ENCODE measurements around the gene HUWE1.

HUWE1 gene

DNA sequence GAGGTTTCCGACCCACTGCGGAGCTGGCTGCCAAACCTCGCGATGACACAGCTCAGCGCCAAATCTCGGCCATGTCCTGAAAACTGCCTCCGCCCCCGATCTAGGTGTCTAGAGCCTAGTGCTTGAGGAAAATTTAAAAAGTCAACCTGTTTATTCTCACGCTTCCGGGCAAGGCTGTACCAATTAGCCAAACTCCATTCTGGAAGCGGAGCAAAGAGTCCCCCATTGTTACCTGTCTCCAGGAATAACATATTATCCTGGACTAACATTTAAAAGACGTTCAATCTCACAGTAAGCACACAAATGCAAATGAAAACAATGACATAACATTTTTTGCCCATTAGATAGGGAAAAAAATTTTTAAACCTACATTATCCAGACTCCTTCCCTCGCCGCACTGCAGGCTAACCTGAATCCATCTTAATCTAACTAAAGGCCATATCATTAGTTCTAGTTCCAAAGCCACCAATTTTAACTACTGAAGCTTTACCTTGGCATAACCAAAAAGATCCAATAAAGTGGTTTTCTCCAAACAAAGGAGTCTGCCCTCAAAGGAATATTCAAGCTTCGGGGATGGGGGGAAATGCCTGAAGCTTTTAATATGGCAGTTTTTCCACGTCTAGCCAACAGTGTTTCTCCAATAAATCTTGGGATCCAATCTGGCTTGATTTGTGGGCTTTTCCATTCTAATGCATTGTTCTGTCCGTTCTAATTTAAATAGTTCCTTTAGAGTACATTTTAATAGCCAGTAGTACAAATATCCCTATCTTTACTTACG, 1.9 kb downstream of the HUWE1 start:
- H3K4me3 ChIP-seq (ENCODE audit: control insufficient read depth, low read depth, low read length) = peak overlapping the region; percentile 72
- no peak for DNase-seq (ENCODE audit: low read depth)
- TF ChIP-seq, protein P1, sequence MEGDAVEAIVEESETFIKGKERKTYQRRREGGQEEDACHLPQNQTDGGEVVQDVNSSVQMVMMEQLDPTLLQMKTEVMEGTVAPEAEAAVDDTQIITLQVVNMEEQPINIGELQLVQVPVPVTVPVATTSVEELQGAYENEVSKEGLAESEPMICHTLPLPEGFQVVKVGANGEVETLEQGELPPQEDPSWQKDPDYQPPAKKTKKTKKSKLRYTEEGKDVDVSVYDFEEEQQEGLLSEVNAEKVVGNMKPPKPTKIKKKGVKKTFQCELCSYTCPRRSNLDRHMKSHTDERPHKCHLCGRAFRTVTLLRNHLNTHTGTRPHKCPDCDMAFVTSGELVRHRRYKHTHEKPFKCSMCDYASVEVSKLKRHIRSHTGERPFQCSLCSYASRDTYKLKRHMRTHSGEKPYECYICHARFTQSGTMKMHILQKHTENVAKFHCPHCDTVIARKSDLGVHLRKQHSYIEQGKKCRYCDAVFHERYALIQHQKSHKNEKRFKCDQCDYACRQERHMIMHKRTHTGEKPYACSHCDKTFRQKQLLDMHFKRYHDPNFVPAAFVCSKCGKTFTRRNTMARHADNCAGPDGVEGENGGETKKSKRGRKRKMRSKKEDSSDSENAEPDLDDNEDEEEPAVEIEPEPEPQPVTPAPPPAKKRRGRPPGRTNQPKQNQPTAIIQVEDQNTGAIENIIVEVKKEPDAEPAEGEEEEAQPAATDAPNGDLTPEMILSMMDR (conservative IDR thresholded peaks at IDR 0.05; ENCODE audit: control insufficient read depth, insufficient read depth, low read depth, low read length) = no peak

DNA sequence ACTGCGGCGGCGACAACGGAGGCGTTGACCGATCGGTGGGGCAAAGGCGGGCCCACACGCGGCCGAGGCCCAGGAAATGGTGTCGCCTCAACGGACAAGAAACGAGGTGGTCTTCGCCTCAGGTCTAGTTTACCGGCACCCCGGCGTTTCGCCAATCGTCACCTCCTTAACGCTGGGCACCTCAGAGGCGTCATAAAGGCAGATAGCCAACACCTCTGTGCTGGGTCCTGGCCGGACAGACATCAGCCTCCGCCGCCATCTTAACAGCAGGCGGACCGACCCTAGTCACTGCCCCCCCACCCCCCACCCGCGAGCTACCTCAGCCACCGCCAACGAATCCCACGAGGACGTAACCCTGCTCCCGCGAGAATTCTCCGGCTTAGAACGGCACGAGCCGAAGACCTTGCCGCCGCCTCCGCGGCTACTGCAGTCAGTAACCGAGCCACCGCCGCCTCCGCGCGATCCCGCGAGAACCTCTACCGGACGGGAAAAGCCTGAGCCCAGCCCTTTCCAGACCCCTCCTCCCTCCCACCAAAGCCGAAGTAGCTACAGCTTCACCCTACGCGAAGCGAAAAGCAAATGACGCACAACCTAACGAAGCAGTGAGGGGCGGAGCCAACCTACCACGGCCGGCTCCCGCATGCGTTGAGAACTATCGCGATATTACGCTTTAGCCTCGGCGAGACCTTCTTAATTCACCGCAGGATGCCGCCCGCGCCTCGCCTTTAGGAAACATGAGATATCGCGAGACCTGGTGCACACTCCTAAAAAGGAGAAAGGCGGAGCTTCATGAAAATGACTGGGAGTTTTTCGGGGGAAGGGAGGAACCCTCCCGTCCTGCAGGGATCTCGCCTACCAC, 2.7 kb downstream of the HUWE1 start:
- TF ChIP-seq, protein P1 (conservative IDR thresholded peaks at IDR 0.05; ENCODE audit: control insufficient read depth, insufficient read depth, low read depth, low read length) = no peak
- peak overlapping the region; percentile 63 for H3K4me3 ChIP-seq (ENCODE audit: control insufficient read depth, low read depth, low read length)
- DNase-seq (ENCODE audit: low read depth) = peak; percentile 98

DNA sequence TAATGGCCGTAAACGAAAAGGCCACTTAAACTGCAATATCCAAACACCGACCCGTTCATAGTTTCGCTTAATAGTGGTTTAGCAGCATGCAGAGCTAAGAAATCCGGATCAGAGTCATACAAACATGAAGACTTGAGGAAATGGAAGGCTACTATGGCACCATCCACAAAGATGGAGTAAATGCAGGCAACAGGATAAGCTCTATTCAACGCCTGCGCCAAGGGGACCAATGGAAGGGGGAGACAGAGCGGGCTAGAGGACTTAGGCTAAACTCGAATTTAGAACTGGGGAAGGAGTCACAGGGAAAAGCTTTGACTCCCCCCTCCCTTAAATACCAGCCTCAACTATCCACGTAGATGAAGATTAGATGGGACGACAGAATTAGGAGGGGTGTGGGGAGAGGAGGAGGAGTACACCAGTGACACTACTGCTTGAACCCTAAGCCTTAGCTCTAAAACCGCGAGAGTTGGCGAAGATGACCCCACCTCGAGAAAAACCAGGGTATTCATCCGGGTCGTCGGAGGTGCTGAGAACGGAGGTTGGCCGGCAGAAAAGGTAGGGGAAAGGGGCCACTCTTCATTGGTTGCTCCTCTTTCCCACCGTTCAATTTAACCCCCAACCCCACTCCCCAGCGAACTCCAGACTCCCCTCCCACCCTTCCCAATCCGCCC, 3.5 kb downstream of the HUWE1 start:
- DNase-seq (ENCODE audit: low read depth) = peak; percentile 56
- TF ChIP-seq, protein P1 (conservative IDR thresholded peaks at IDR 0.05; ENCODE audit: control insufficient read depth, insufficient read depth, low read depth, low read length) = no peak

DNA sequence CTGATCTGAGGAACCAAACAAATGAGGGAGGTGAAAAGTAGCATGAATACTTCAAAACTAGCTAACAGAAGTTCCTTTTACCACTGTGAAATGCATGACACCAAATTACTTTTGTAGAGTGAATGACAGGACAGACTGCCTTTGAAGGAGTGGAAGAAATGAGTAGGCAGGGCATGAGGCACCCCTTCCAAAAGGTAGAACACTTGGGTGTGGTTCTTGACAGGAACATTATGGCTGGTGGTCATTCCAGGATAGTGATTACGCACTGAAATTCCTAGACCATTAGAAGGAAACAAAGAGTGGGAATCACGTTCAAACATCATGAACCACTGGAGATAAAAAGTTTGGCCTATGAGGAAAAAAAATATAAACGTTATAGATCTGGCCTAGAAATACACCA, 4.9 kb downstream of the HUWE1 start:
- peak; percentile 55 for DNase-seq (ENCODE audit: low read depth)
- TF ChIP-seq, protein P1 (conservative IDR thresholded peaks at IDR 0.05; ENCODE audit: control insufficient read depth, insufficient read depth, low read depth, low read length) = no peak
- H3K4me3 ChIP-seq (ENCODE audit: control insufficient read depth, low read depth, low read length) = no peak overlapping the region

More for the DNA sequence above, 3.5 kb downstream of the HUWE1 start:
- peak overlapping the region; percentile 63 for H3K4me3 ChIP-seq (ENCODE audit: control insufficient read depth, low read depth, low read length)

DNA sequence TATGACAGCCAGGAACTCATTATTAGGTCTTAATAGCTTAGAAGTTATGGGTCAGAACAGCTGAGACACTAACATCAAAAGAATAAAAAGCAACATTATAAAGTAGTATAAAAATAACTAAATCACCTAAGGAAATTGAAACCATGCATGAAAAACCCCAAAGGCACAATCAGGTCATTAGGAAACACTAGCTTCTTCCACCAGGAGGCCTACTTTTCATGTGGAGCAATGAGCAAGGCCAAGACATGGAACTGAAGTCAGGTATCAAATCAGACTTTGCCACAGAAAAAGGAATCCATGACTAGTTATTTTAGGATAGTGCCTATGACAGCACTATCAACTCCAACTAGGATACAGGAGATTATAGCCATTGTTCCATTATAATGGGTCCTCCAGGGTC, 7.9 kb downstream of the HUWE1 start:
- peak; percentile 30 for DNase-seq (ENCODE audit: low read depth)
- TF ChIP-seq, protein P1 (conservative IDR thresholded peaks at IDR 0.05; ENCODE audit: control insufficient read depth, insufficient read depth, low read depth, low read length) = peak; percentile 38
- H3K4me3 ChIP-seq (ENCODE audit: control insufficient read depth, low read depth, low read length) = no peak overlapping the region

DNA sequence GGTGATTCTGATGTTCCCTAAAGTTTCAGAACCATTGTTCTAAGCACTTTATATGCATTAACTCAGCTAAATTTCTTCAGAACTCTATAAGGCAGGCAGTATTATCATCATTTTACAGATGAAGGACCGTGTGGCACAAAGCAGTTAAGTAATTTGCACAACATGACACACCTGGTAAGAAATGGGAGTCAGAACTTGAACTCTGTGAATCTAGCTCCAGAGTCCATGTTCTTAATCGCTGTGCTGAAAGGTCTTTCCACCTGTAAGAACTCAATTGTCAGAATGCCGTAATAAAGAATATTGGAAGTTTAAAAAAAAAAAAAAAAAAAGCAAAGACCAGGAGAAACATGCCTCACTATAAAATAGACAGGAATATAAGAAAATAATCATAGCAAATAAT, 9.2 kb downstream of the HUWE1 start:
- TF ChIP-seq, protein P1 (conservative IDR thresholded peaks at IDR 0.05; ENCODE audit: control insufficient read depth, insufficient read depth, low read depth, low read length) = no peak
- no peak overlapping the region for H3K4me3 ChIP-seq (ENCODE audit: control insufficient read depth, low read depth, low read length)
- no peak for DNase-seq (ENCODE audit: low read depth)
